ENCODE measurements around the gene CYP2W1.
"Not testable (repeated sequence)": the region's sequence is repeated elsewhere in the genome, so short reads cannot be mapped to it uniquely, and the experiment has no call there.

Gene CYP2W1

DNA sequence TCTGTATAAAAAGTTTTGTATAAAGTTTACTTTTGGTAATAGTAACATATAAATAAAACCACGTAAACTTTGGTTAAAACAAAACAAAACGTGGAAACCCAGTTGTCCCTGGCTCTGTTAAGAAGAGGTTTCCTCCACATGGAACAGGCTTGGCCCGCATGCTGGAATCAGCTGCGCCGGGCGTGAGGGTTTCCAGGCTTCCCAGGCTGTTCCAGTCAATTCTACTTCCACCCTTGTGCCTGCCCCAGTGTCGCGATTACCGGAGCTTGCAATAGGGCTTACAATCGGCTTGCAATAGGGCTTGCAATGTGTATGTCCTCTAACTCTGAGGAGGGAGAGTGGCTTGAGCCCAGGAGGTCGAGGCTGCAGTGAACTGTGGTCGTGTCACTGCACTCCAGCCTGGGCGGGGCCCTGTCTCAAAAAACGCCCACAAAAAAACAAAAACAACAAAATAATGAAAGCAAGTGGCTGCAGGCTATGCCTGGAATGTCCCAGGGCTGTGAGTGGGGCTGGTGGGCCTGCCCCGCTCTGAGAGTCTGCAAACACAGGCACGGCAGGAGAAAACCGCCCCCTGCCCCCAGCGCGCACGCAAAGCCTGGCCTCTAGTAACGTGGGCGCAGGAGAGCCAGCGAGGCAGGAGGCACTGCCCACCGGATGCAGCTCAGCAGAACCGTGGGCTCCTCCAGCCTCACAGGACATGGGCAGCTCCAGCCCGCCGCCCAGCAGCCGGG is 16.3 kb downstream of the CYP2W1 start:
- TF ChIP-seq, protein P1, sequence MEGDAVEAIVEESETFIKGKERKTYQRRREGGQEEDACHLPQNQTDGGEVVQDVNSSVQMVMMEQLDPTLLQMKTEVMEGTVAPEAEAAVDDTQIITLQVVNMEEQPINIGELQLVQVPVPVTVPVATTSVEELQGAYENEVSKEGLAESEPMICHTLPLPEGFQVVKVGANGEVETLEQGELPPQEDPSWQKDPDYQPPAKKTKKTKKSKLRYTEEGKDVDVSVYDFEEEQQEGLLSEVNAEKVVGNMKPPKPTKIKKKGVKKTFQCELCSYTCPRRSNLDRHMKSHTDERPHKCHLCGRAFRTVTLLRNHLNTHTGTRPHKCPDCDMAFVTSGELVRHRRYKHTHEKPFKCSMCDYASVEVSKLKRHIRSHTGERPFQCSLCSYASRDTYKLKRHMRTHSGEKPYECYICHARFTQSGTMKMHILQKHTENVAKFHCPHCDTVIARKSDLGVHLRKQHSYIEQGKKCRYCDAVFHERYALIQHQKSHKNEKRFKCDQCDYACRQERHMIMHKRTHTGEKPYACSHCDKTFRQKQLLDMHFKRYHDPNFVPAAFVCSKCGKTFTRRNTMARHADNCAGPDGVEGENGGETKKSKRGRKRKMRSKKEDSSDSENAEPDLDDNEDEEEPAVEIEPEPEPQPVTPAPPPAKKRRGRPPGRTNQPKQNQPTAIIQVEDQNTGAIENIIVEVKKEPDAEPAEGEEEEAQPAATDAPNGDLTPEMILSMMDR (IDR thresholded peaks at IDR 0.05; ENCODE audit: low read depth, low read length), result no peak
- H3K36me3 ChIP-seq, result peaks cover 17% of the 10 kb centered on the region
- DNase-seq, result no peak
- H3K9me3 ChIP-seq (ENCODE audit: severe bottlenecking), result no peaks in the 10 kb centered on the region
- no peak overlapping the region for H3K4me3 ChIP-seq (ENCODE audit: low read depth, low read length)
- H3K27ac ChIP-seq, result no peak overlapping the region
- H3K27me3 ChIP-seq (ENCODE audit: insufficient read depth, low read depth, severe bottlenecking), result no peaks in the 10 kb centered on the region

DNA sequence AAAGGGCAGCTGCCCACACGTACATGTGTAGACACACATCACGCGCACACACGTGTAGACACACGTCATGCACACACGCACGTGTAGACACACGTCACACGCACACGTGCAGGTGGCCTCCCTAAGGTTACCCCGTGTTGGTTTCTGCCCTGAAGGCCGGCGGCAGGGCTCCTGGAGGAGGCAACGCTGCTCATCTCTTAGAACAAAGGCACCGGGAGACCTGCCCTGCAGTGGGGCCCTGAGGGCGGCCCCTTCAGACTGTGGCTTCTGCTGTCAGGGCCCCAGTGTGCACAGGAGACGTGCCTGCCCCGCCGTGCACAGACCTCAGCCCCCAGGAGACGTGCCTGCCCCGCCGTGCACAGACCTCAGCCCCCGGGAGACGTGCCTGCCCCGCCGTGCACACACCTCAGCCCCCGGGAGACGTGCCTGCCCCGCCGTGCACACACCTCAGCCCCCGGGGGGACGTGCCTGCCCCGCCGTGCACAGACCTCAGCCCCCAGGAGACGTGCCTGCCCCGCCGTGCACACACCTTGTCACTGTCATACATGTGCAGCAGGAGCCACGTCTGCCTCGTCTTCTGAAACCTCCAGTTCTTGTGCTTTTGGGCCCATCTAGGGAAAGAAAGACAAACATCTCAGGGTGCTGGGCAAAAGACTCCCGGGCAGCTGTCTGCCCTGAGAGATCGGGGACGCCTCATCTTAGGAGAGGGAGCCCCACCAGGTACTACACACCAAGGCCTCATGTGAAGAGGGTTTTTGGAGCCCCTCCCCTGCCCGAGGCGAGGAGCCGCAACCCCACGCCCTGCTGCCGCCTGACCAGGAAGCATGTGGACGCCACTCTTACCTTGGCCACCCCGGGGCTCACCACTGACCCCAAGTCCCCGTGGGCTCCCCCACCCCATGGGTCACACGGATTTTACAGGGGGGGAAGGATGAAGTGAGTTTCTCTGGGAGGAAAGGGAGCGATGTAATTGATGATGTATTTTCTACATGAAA is 17.3 kb downstream of the CYP2W1 start:
- H3K9me3 ChIP-seq (ENCODE audit: severe bottlenecking), result no peaks in the 10 kb centered on the region
- H3K36me3 ChIP-seq, result peaks cover 17% of the 10 kb centered on the region
- no peak overlapping the region for H3K4me3 ChIP-seq (ENCODE audit: low read depth, low read length)
- H3K27me3 ChIP-seq (ENCODE audit: insufficient read depth, low read depth, severe bottlenecking), result no peaks in the 10 kb centered on the region
- no peak overlapping the region for H3K27ac ChIP-seq
- no peak for DNase-seq
- TF ChIP-seq, protein P1 (IDR thresholded peaks at IDR 0.05; ENCODE audit: low read depth, low read length), result no peak

DNA sequence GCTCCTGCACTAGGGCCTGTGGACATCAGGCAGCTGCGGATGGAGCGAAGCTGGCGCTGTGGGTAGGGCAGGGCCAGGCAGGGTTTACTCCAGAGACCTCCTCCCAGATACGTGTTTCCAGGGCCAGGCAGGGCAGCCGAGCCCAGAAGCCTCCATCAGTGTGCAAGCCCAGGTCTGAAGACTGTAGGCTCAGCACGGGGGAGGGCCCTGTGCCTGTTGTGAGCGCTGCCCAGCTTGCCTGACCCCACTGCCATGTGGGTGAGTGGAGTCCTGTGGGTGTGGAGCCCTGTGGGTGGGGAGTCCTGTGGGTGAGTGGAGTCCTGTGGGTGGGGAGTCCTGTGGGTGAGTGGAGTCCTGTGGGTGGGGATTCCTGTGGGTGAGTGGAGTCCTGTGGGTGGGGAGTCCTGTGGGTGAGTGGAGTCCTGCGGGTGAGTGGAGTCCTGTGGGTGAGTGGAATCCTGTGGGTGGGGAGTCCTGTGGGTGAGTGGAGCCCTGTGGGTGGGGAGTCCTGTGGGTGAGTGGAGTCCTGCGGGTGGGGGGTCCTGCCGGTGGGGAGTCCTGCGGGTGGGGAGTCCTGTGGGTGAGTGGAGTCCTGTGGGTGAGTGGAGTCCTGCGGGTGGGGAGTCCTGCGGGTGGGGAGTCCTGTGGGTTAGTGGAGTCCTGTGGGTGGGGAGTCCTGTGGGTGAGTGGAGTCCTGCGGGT is 18.2 kb downstream of the CYP2W1 start:
- not testable (repeated sequence) for DNase-seq; H3K4me3 ChIP-seq (ENCODE audit: low read depth, low read length); H3K27ac ChIP-seq; H3K27me3 ChIP-seq (ENCODE audit: insufficient read depth, low read depth, severe bottlenecking); H3K9me3 ChIP-seq (ENCODE audit: severe bottlenecking)
- peaks cover 17% of the 10 kb centered on the region for H3K36me3 ChIP-seq

DNA sequence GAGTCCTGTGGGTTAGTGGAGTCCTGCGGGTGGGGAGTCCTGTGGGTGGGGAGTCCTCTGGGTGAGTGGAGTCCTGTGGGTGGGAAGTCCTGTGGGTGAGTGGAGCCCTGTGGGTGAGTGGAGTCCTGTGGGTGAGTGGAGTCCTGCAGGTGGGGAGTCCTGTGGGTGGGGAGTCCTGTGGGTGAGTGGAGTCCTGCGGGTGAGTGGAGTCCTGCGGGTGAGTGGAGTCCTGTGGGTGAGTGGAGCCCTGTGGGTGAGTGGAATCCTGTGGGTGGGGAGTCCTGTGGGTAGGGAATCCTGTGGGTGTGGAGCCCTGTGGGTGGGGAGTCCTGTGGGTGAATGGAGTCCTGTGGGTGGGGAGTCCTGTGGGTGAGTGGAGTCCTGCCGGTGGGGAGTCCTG is 19.0 kb downstream of the CYP2W1 start:
- not testable (repeated sequence) for H3K27me3 ChIP-seq (ENCODE audit: insufficient read depth, low read depth, severe bottlenecking); H3K4me3 ChIP-seq (ENCODE audit: low read depth, low read length); DNase-seq; H3K27ac ChIP-seq; H3K9me3 ChIP-seq (ENCODE audit: severe bottlenecking)
- H3K36me3 ChIP-seq, result peaks cover 11% of the 10 kb centered on the region

DNA sequence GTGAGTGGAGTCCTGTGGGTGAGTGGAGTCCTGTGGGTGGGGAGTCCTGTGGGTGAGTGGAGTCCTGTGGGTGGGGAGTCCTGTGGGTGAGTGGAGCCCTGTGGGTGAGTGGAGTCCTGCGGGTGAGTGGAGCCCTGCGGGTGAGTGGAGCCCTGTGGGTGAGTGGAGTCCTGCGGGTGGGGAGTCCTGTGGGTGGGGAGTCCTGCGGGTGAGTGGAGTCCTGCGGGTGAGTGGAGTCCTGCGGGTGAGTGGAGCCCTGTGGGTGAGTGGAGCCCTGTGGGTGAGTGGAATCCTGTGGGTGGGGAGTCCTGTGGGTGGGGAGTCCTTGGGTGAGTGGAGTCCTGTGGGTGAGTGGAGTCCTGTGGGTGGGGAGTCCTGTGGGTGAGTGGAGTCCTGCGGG is 19.5 kb downstream of the CYP2W1 start:
- not testable (repeated sequence) for H3K27me3 ChIP-seq (ENCODE audit: insufficient read depth, low read depth, severe bottlenecking); DNase-seq; H3K27ac ChIP-seq; H3K9me3 ChIP-seq (ENCODE audit: severe bottlenecking); H3K4me3 ChIP-seq (ENCODE audit: low read depth, low read length)
- peaks cover 12% of the 10 kb centered on the region for H3K36me3 ChIP-seq

DNA sequence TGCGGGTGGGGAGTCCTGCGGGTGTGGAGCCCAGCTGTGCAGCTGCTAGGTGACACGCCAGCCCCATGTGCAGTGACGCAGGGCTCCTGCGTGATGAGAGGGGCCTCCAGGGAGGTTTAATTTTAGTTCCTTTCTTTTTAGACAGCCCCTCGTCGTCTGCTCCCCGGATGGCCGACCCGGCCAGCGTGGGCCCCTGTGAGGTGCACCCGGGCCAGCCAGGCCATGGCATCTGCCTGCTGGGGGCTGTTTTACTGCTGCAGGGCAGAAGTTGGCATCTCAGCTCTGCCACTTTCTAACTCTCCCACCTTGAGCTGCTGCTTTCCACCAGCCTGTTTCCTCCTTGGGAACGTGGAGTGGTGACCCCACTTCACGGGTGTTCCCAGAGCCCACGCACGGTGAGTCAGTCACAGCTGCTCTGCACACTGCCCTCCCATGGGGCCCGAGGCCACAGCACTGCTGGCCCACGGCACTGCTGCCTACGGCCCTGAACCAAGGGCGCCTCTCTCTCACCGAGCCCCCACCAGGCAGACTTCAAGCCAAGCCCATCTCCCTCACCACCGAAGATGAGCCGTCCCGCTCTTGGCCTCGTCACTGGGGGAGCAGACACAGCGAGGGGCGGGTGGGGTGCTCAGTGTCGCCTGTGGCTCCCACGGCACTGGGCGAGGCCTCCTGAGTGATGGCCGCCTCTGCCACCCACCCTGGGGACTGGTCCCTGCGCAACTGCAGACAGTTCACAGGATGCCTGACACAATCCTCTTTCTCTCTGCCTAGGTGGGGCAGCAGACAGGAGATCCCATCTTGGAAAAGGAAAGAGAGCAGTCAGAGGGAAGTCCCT is 21.3 kb downstream of the CYP2W1 start:
- no peak for DNase-seq
- no peaks in the 10 kb centered on the region for H3K9me3 ChIP-seq (ENCODE audit: severe bottlenecking)
- H3K4me3 ChIP-seq (ENCODE audit: low read depth, low read length), result no peak overlapping the region
- TF ChIP-seq, protein P1 (IDR thresholded peaks at IDR 0.05; ENCODE audit: low read depth, low read length), result no peak
- no peak overlapping the region for H3K27ac ChIP-seq
- peaks cover 7% of the 10 kb centered on the region for H3K36me3 ChIP-seq
- no peaks in the 10 kb centered on the region for H3K27me3 ChIP-seq (ENCODE audit: insufficient read depth, low read depth, severe bottlenecking)
